K562 (cell line): ENCODE data around the gene ATP2A3. TPM values are rescaled to one million over a fixed set of nuclear protein-coding genes. Genes with fewer than 3 reads are reported as not detected.
A peak's percentile ranks its signal among the peaks of the same experiment; 100 is the strongest.

Source experiments
- ATAC-seq: fragments of 200-7000 bp; cut with Tn5 transposase; 3 replicates; pipeline ENCODE4 v1.9.1; 2020; ENCODE audit warnings: moderate library complexity
- BruUV-seq: library from RNA; stranded (reverse); fragments of 400-500 nt; replicated peaks from 2 replicates; lab custom pipeline; 2021; lab: Mats Ljungman, UMichigan
- CTCF ChIA-PET: fragments of 300-600 bp; formaldehyde crosslinking; extraction: SDS; loops from one replicate; lab custom pipeline; 2021; ENCODE audit warnings: low intra/inter-chr PET ratio; lab: Yijun Ruan, JAX
- POLR2A ChIA-PET: fragments of 300-600, 350-650 bp; sonication (Branson Sonifier 250); formaldehyde crosslinking; extraction: SDS; loops from one replicate; lab custom pipeline; 2021; ENCODE audit warnings: antibody characterized with exemption, inconsistent platforms; lab: Yijun Ruan, JAX
- DNase-seq, 4 experiments: peaks; one replicate each; pipeline versions ENCODE4 v3.0.0 to v3.0.0-alpha.2; 2011 to 2018; ENCODE audit warnings: low spot score in 3 of 4, mixed read lengths in 3 of 4; ENCODE audit errors: extremely low read depth in 1 of 4
- FAIRE-seq: peaks from 2 replicates; lab custom pipeline; 2011; peaks lifted over from hg19 to GRCh38; lab: Jason Lieb, UNC
- H2AFZ ChIP-seq: 2 replicates; pipeline ENCODE4 v1.6.0; 2011; ENCODE audit warnings: low read depth, low read length, control low read depth, inconsistent platforms
- H3K27ac ChIP-seq: fragments of 200-600 bp; 3 replicates; pipeline ENCODE4 v1.8.0; 2011; ENCODE audit warnings: low read depth, mild to moderate bottlenecking, control low read depth, inconsistent platforms, low read length, moderate library complexity, mixed read lengths; ENCODE audit errors: extremely low read depth
- H3K27me3 ChIP-seq, 2 experiments: fragments of 300-600 bp in 1 of 2; 2 replicates in 1 of 2; 3 replicates in 1 of 2; pipeline versions ENCODE4 v1.6.0 to v1.8.0; 2011; ENCODE audit warnings: inconsistent platforms in 2 of 2, low read length in 2 of 2, mild to moderate bottlenecking in 1 of 2, mixed read lengths in 1 of 2, moderate library complexity in 1 of 2; ENCODE audit not compliant: control insufficient read depth in 2 of 2, insufficient read depth in 2 of 2
- H3K36me3 ChIP-seq: fragments of 300-600 bp; 3 replicates; pipeline ENCODE4 v1.8.0; 2011; ENCODE audit warnings: mild to moderate bottlenecking, low read length, inconsistent platforms; ENCODE audit not compliant: control insufficient read depth, insufficient read depth
- H3K4me1 ChIP-seq, 2 experiments: fragments of 200-600 bp in 1 of 2; replicated peaks in 1 of 2; 2 replicates in 1 of 2; 3 replicates in 1 of 2; pipeline versions ENCODE4 v1.5.1 to v1.8.0; 2011; ENCODE audit warnings: inconsistent platforms in 2 of 2, low read length in 2 of 2, mild to moderate bottlenecking in 1 of 2, mixed read lengths in 1 of 2, moderate library complexity in 1 of 2; ENCODE audit not compliant: control insufficient read depth in 2 of 2, insufficient read depth in 2 of 2
- H3K4me2 ChIP-seq: 2 replicates; pipeline ENCODE4 v1.6.1; 2011; ENCODE audit warnings: low read length, control low read depth, inconsistent platforms, mixed read lengths; ENCODE audit not compliant: insufficient read depth
- H3K4me3 ChIP-seq: fragments of 200-600 bp; sonication (generic), shearing (Covaris generic); 2 replicates; pipeline ENCODE4 v1.5.1; 2016; ENCODE audit warnings: control low read depth, inconsistent platforms
- H3K79me2 ChIP-seq: fragments of 200-600 bp; 3 replicates; pipeline ENCODE4 v1.8.0; 2011; ENCODE audit warnings: low read length, inconsistent platforms; ENCODE audit not compliant: control insufficient read depth, insufficient read depth
- H3K9ac ChIP-seq, 2 experiments: 2 replicates each; pipeline versions ENCODE4 v1.6.0 to v1.6.1; 2011; ENCODE audit warnings: low read depth in 2 of 2, low read length in 2 of 2, control low read depth in 1 of 2, inconsistent platforms in 1 of 2, mild to moderate bottlenecking in 1 of 2, mixed read lengths in 1 of 2; ENCODE audit not compliant: insufficient read depth in 1 of 2
- H3K9me1 ChIP-seq: one replicate; pipeline ENCODE4 v1.6.0; 2011; ENCODE audit warnings: inconsistent platforms, mild to moderate bottlenecking, low read length, moderate library complexity; ENCODE audit not compliant: control insufficient read depth, insufficient read depth
- H3K9me3 ChIP-seq: replicated peaks from 2 replicates; pipeline ENCODE4 v1.5.1; 2011; ENCODE audit warnings: low read depth, low read length, inconsistent platforms; ENCODE audit not compliant: control insufficient read depth, insufficient read depth
- H4K20me1 ChIP-seq: replicated peaks from 2 replicates; pipeline ENCODE4 v1.6.1; 2011; ENCODE audit warnings: low read length, inconsistent platforms, mixed read lengths; ENCODE audit not compliant: control insufficient read depth, insufficient read depth
- CHCHD3 ChIP-seq: fragments of 250-450 bp; sonication (Bioruptor Pico); IDR thresholded peaks from 2 replicates; pipeline ENCODE4 v2.1.2; 2022; ENCODE audit warnings: mild to moderate bottlenecking
- ETV1 ChIP-seq: fragments of 450-650 bp; conservative IDR thresholded peaks from 2 replicates; pipeline ENCODE4 v1.6.1; 2016; ENCODE audit warnings: missing genetic modification characterization, control low read depth, low read depth, missing compliant biosample characterization
- FUS ChIP-seq: fragments of 200-400 bp; formaldehyde crosslinking; optimal IDR thresholded peaks from 2 replicates; pipeline ENCODE3; 2017; ENCODE audit warnings: low read depth, low read length
- KLF16 ChIP-seq: IDR thresholded peaks from 2 replicates; pipeline ENCODE4 v1.6.1; 2016; ENCODE audit warnings: antibody characterized with exemption
- MTF1 ChIP-seq: fragments of 250-450 bp; sonication (Bioruptor Pico); IDR thresholded peaks from 2 replicates; pipeline ENCODE4 v1.9.0; 2021; ENCODE audit warnings: moderate library complexity, mild to moderate bottlenecking, inconsistent platforms, borderline replicate concordance
- NFATC3 ChIP-seq: fragments of 450-650 bp; IDR thresholded peaks from 2 replicates; pipeline ENCODE4 v1.6.1; 2017; ENCODE audit warnings: mild to moderate bottlenecking
- POLR2H ChIP-seq: IDR thresholded peaks from 2 replicates; pipeline ENCODE4 v1.6.1; 2016; ENCODE audit warnings: missing genetic modification characterization, low read depth, mild to moderate bottlenecking, control low read depth, missing compliant biosample characterization, moderate library complexity
- RB1 ChIP-seq: fragments of 450-650 bp; IDR thresholded peaks from 2 replicates; pipeline ENCODE4 v1.6.1; 2017; ENCODE audit warnings: low read depth, mild to moderate bottlenecking
- SIX5 ChIP-seq, 2 experiments: IDR thresholded peaks; 2 replicates each; pipeline ENCODE4 v1.6.1; 2011; ENCODE audit warnings: low read length in 2 of 2, borderline replicate concordance in 1 of 2, low read depth in 1 of 2, mild to moderate bottlenecking in 1 of 2, moderate library complexity in 1 of 2; ENCODE audit not compliant: insufficient read depth in 1 of 2
- SMAD1 ChIP-seq: fragments of 150-350 bp; IDR thresholded peaks from 2 replicates; pipeline ENCODE4 v1.6.1; 2014; ENCODE audit warnings: low read length, low read depth; ENCODE audit not compliant: partially characterized antibody
- ZFP36 ChIP-seq: fragments of 150-350 bp; IDR thresholded peaks from 2 replicates; pipeline ENCODE4 v1.6.1; 2018; ENCODE audit warnings: low read length, low read depth; ENCODE audit not compliant: partially characterized antibody
- WGBS: fragments of 100-300 bp; shearing (Covaris generic); methylation state at CpG from one replicate; pipeline ENCODE4 v1.1.6; 2016; ENCODE audit warnings: low coverage, mixed read lengths; ENCODE audit not compliant: insufficient coverage; ENCODE audit errors: missing lambda C conversion rate; 5-methylcytosine and 5-hydroxymethylcytosine counted together
- in situ Hi-C: fragments of 300-500 bp; cut with MboI; formaldehyde crosslinking; loops from 4 replicates; pipeline ENCODE4 v1.15.0; 2018; ENCODE audit warnings: inconsistent platforms, mixed read lengths
- intact Hi-C: fragments of 100-400 bp; cut with micrococcal nuclease; formaldehyde crosslinking; loops from 2 replicates; pipeline ENCODE4 v1.14.2; 2022
- polyA plus RNA-seq, 8 experiments: library from polyadenylated mRNA; depleted of rRNA in 4 of 8; stranded (reverse) in 5 of 8; unstranded in 3 of 8; fragments of >200 nt; fragmentation: Nextera tagmentation in 2 of 8; fragmentation: Illumina TruSeq in 1 of 8; extraction: Ambion mirVana in 2 of 8; extraction: Trizol in 1 of 8; gene quantifications; 2 replicates each; pipeline versions ENCODE4 v1.2.1 to v1.2.3, GENCODE V29; 2011 to 2014; ENCODE audit warnings: inconsistent platforms in 1 of 8, missing spikeins in 1 of 8
- total RNA-seq, 7 experiments: library from RNA; depleted of rRNA in 6 of 7; stranded (reverse); fragments of >200 nt in 6 of 7; fragmentation: Illumina TruSeq in 2 of 7; extraction: Trizol in 2 of 7; gene quantifications; 2 replicates each; pipeline versions ENCODE4 v1.2.1 to v1.2.3, GENCODE V29; 2011 to 2021; ENCODE audit warnings: low replicate concordance in 1 of 7
- TF ChIP-seq, protein P1 (sequence below): fragments of 450-650 bp; IDR thresholded peaks from 2 replicates; pipeline ENCODE4 v1.6.1; 2018; ENCODE audit warnings: mild to moderate bottlenecking, low read depth; ENCODE audit not compliant: partially characterized antibody

Gene ATP2A3
- total and polyA plus RNA-seq, 9 of the 15 experiments (the other 6 are each of a cell fraction or from before 2014, with no cell fraction given), result 0.65 to 103 (median 31.3) TPM

DNA sequence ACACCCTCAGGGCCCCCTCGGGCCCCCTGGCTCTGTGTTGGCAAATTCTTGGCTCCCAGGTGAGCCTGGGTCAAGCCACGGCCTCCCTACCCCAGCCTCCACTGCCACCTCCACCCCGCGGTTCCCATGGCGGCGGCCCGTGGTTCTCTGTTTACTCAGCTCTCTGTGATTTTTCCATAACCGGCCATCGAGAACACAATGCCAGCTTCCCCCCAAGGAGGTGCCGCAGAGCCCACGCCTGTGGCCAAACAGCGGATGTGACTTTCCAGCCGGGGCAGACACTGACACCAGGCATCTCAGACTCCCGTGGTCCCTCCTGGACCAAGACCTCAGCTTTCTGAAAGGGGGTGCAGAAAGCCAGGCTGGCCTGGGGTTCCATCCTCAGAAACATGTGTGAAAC is 21.6 kb upstream of the ATP2A3 start:
- intact Hi-C loops (no loop called here), in situ Hi-C loops (no loop called here)
- no peak for FAIRE-seq
- POLR2A ChIA-PET, result interaction anchor here (0.6 to 1.1 kb wide), 3 partner anchors 9 to 16 kb away, joined by 3 read pairs; no protein-coding TSS in a partner anchor
- Histone ChIP-seq H2AFZ (no peak overlapping the region), H3K9me1 (no peaks in the 10 kb centered on the region), H3K27me3 (no peaks in the 10 kb centered on the region), H3K79me2 (no peaks in the 10 kb centered on the region), H4K20me1 (no peaks in the 10 kb centered on the region), H3K27ac (no peak overlapping the region), H3K36me3 (no peaks in the 10 kb centered on the region), H3K9ac (peak overlapping the region in 1 of 2 experiments; percentile 33; a peak in 1 of 4 replicates), H3K4me2 (no peak overlapping the region), H3K4me3 (no peak overlapping the region), H3K9me3 (no peaks in the 10 kb centered on the region), H3K4me1 (peaks cover 8 to 42% of the 10 kb centered on the region in 2 experiments; a peak in 4 of 5 replicates)
- no peak for TF ChIP-seq NFATC3
- TF ChIP-seq MTF1 (CRISPR knock-in tag), result no peak
- TF ChIP-seq SMAD1, result no peak
- WGBS, result 61% methylated on average over 12 of the region's 14 CpGs
- DNase-seq, result no peak
- CTCF ChIA-PET, result no interaction called here
- no TSS peak for BruUV-seq
- no peak for ATAC-seq

DNA sequence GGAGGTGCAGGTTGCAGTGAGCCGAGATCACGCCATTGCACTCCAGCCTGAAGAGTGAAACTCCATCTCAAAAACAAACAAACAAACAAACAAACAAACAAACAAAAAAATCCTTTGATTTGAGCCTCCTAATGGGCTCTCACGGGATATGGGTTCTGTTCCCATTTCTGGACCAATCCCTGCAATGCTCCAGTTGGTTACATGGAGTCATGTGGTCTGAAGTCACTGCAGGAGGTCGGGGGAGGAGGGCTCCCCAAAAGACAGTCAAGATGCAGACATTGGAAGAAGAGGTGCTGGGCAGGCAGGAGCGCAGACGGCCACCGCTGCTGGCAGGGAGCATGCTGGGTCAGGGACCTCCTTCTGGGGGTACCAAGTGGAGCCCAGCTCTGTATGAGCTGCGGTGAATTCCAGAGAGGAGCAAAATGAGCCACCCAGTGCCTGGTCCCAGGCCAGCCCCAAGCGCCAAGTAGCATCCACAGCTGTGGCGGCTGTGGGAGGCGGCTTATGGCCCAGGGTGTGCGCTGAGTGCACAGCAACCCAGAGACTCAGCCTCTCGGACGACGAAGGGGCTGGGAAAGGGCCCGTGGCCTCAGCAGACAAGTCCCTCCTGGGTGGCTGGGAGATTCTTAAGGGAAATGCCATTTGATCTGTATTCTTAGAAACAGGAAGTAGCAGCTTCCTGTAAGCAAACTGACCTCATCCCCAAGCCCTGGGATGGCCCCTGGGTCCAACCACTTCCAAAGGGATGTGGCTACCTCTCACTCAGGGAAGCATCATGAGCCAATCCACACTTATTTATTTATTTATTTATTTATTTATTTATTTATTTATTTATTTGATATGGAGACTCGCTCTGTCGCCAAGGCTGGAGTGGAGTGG is 19.6 kb upstream of the ATP2A3 start:
- Histone ChIP-seq H3K36me3 (no peaks in the 10 kb centered on the region), H3K27me3 (no peaks in the 10 kb centered on the region), H2AFZ (peak overlapping the region; percentile 92), H3K4me2 (no peak overlapping the region), H3K9ac (peak overlapping the region; percentile 30 to 61; a peak in 2 of 4 replicates), H3K4me3 (no peak overlapping the region), H3K79me2 (no peaks in the 10 kb centered on the region), H4K20me1 (no peaks in the 10 kb centered on the region), H3K4me1 (peaks cover 8 to 35% of the 10 kb centered on the region in 2 experiments; a peak in 3 of 5 replicates), H3K9me3 (no peaks in the 10 kb centered on the region), H3K27ac (peak overlapping the region; percentile 62; the same call in 1 of the 3 replicates), H3K9me1 (no peaks in the 10 kb centered on the region)
- ATAC-seq, result peak; percentile 84
- intact Hi-C loops, result no loop called here
- 74% methylated on average over 12 of the region's 18 CpGs for WGBS
- in situ Hi-C loops, result no loop called here
- BruUV-seq, result no TSS peak
- CTCF ChIA-PET, result no interaction called here
- FAIRE-seq, result no peak
- POLR2A ChIA-PET, result interaction anchor here (1.2 kb wide), 1 partner anchor 18 kb away, joined by 3 read pairs; no protein-coding TSS in a partner anchor
- DNase-seq, result no peak
- TF ChIP-seq KLF16 (no peak), RB1 (no peak), POLR2H (tag) (no peak), ZFP36 (peak; percentile 27), SIX5 (IDR thresholded peaks at IDR 0.05; ENCODE audit: borderline replicate concordance in 1 of 2, insufficient read depth in 1 of 2, low read depth in 1 of 2, low read length in 2 of 2) (no peak), FUS (no peak), CHCHD3 (no peak), ETV1 (tag) (0 out of 2 replicates have a peak, but pooled peaks have one; percentile 37)
- TF ChIP-seq, protein P1, sequence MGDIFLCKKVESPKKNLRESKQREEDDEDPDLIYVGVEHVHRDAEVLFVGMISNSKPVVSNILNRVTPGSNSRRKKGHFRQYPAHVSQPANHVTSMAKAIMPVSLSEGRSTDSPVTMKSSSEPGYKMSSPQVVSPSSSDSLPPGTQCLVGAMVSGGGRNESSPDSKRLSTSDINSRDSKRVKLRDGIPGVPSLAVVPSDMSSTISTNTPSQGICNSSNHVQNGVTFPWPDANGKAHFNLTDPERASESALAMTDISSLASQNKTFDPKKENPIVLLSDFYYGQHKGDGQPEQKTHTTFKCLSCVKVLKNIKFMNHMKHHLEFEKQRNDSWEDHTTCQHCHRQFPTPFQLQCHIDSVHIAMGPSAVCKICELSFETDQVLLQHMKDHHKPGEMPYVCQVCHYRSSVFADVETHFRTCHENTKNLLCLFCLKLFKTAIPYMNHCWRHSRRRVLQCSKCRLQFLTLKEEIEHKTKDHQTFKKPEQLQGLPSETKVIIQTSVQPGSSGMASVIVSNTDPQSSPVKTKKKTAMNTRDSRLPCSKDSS, result no peak
